ENCODE measurements around the gene NCK2. TPM values are rescaled to one million over a fixed set of nuclear protein-coding genes. Genes with fewer than 3 reads are reported as not detected.

Gene NCK2
- total RNA-seq, 6 experiments from 2014 or later = 18.6 to 20.2 (median 19.8) TPM

GRCh38 chr2:105867587-105867986, 122.9 kb downstream of the NCK2 start:
- peaks cover 30% of the 10 kb centered on the region for H3K4me1 Mint-ChIP-seq (ENCODE audit: low read depth)
- H3K4me3 Mint-ChIP-seq = no peak overlapping the region
- no peaks in the 10 kb centered on the region for H3K9me3 Mint-ChIP-seq
- peaks cover 7% of the 10 kb centered on the region for H3K36me3 Mint-ChIP-seq (ENCODE audit: low read depth)
- no peaks in the 10 kb centered on the region for H3K27me3 Mint-ChIP-seq (ENCODE audit: insufficient read depth)
- no peak for DNase-seq
- TF ChIP-seq CTCF (IDR thresholded peaks at IDR 0.05) = no peak
- H3K27ac Mint-ChIP-seq = peak overlapping the region; percentile 7; the same call in 1 of the 2 replicates

- peaks cover 31% of the 10 kb centered on the region for H3K4me1 Mint-ChIP-seq (ENCODE audit: low read depth)
- H3K36me3 Mint-ChIP-seq (ENCODE audit: low read depth) = peaks cover 9% of the 10 kb centered on the region
- DNase-seq = no peak
- H3K4me3 Mint-ChIP-seq = no peak overlapping the region
- TF ChIP-seq CTCF (IDR thresholded peaks at IDR 0.05) = no peak
- H3K9me3 Mint-ChIP-seq = no peaks in the 10 kb centered on the region
- H3K27ac Mint-ChIP-seq = no peak overlapping the region
- H3K27me3 Mint-ChIP-seq (ENCODE audit: insufficient read depth) = no peaks in the 10 kb centered on the region
Measured at GRCh38 chr2:105868060-105868459, 123.3 kb downstream of the NCK2 start.

GRCh38 chr2:105869341-105869740, 124.6 kb downstream of the NCK2 start:
- H3K4me1 Mint-ChIP-seq (ENCODE audit: low read depth) = peaks cover 44% of the 10 kb centered on the region
- peaks cover 9% of the 10 kb centered on the region for H3K36me3 Mint-ChIP-seq (ENCODE audit: low read depth)
- no peak overlapping the region for H3K4me3 Mint-ChIP-seq
- TF ChIP-seq CTCF (IDR thresholded peaks at IDR 0.05) = no peak
- H3K27ac Mint-ChIP-seq = no peak overlapping the region
- no peaks in the 10 kb centered on the region for H3K27me3 Mint-ChIP-seq (ENCODE audit: insufficient read depth)
- H3K9me3 Mint-ChIP-seq = no peaks in the 10 kb centered on the region
- DNase-seq = no peak

GRCh38 chr2:105870062-105870461, 125.3 kb downstream of the NCK2 start:
- no peak overlapping the region for H3K4me3 Mint-ChIP-seq
- H3K9me3 Mint-ChIP-seq = no peaks in the 10 kb centered on the region
- no peak overlapping the region for H3K27ac Mint-ChIP-seq
- peaks cover 44% of the 10 kb centered on the region for H3K4me1 Mint-ChIP-seq (ENCODE audit: low read depth)
- no peak for DNase-seq
- H3K36me3 Mint-ChIP-seq (ENCODE audit: low read depth) = peaks cover 9% of the 10 kb centered on the region
- no peak for TF ChIP-seq CTCF (IDR thresholded peaks at IDR 0.05)
- H3K27me3 Mint-ChIP-seq (ENCODE audit: insufficient read depth) = no peaks in the 10 kb centered on the region

- Mint-ChIP-seq H3K4me3 (no peak overlapping the region), H3K27ac (no peak overlapping the region)
- no peak for TF ChIP-seq CTCF (IDR thresholded peaks at IDR 0.05)
Measured at GRCh38 chr2:105870858-105871257, 126.1 kb downstream of the NCK2 start.

More at GRCh38 chr2:105870858-105871257, 126.1 kb downstream of the NCK2 start:
- DNase-seq = no peak
- Mint-ChIP-seq H3K9me3 (no peaks in the 10 kb centered on the region), H3K4me1 (ENCODE audit: low read depth) (peaks cover 38% of the 10 kb centered on the region), H3K27me3 (ENCODE audit: insufficient read depth) (no peaks in the 10 kb centered on the region), H3K36me3 (ENCODE audit: low read depth) (peaks cover 9% of the 10 kb centered on the region)

Data from HFFc6 (cell line).